ENCODE measurements around the gene ABCA13.
"Not testable (repeated sequence)": the region's sequence is repeated elsewhere in the genome, so short reads cannot be mapped to it uniquely, and the experiment has no call there.

Gene ABCA13

GRCh38 chr7:48170506-48170905 is 752 bp upstream of the ABCA13 start:
- H3K27ac ChIP-seq = peak overlapping the region; percentile 62
- no peak for DNase-seq (ENCODE audit: low read depth, low spot score)

GRCh38 chr7:48173313-48173712 is 2.1 kb downstream of the ABCA13 start:
- DNase-seq (ENCODE audit: low read depth, low spot score) = no peak
- H3K27ac ChIP-seq = peak overlapping the region; percentile 6

GRCh38 chr7:48173756-48174382 is 2.6 kb downstream of the ABCA13 start:
- DNase-seq (ENCODE audit: low read depth, low spot score) = no peak
- peak overlapping the region; percentile 6 for H3K27ac ChIP-seq

- no peak for DNase-seq (ENCODE audit: low read depth, low spot score)
- no peak overlapping the region for H3K27ac ChIP-seq
Measured at GRCh38 chr7:48175019-48175418, 3.8 kb downstream of the ABCA13 start.

- no peak overlapping the region for H3K27ac ChIP-seq
- no peak for DNase-seq (ENCODE audit: low read depth, low spot score)
Measured at GRCh38 chr7:48176356-48176893, 5.2 kb downstream of the ABCA13 start.

- H3K27ac ChIP-seq = no peak overlapping the region
- no peak for DNase-seq (ENCODE audit: low read depth, low spot score)
Measured at GRCh38 chr7:48177271-48177670, 6.0 kb downstream of the ABCA13 start.

- DNase-seq (ENCODE audit: low read depth, low spot score) = no peak
- H3K27ac ChIP-seq = no peak overlapping the region
Measured at GRCh38 chr7:48179496-48180030, 8.3 kb downstream of the ABCA13 start.

GRCh38 chr7:48180981-48181380 is 9.7 kb downstream of the ABCA13 start:
- H3K27ac ChIP-seq = no peak overlapping the region
- no peak for DNase-seq (ENCODE audit: low read depth, low spot score)

- peak overlapping the region; percentile 3 for H3K27ac ChIP-seq
- DNase-seq (ENCODE audit: low read depth, low spot score) = no peak
Measured at GRCh38 chr7:48182718-48183369, 11.6 kb downstream of the ABCA13 start.

GRCh38 chr7:48183370-48183743 is 12.1 kb downstream of the ABCA13 start:
- DNase-seq (ENCODE audit: low read depth, low spot score) = no peak
- no peak overlapping the region for H3K27ac ChIP-seq

GRCh38 chr7:48183965-48184364 is 12.7 kb downstream of the ABCA13 start:
- no peak for DNase-seq (ENCODE audit: low read depth, low spot score)
- no peak overlapping the region for H3K27ac ChIP-seq

- DNase-seq (ENCODE audit: low read depth, low spot score) = no peak
- H3K27ac ChIP-seq = no peak overlapping the region
Measured at GRCh38 chr7:48188776-48189520, 17.7 kb downstream of the ABCA13 start.

GRCh38 chr7:48192996-48193395 is 21.7 kb downstream of the ABCA13 start:
- DNase-seq (ENCODE audit: low read depth, low spot score) = no peak
- H3K27ac ChIP-seq = no peak overlapping the region

GRCh38 chr7:48193421-48193820 is 22.2 kb downstream of the ABCA13 start:
- no peak for DNase-seq (ENCODE audit: low read depth, low spot score)

GRCh38 chr7:48200946-48201589 is 29.8 kb downstream of the ABCA13 start:
- DNase-seq (ENCODE audit: low read depth, low spot score) = peak; percentile 12
- peak overlapping the region; percentile 55 for H3K27ac ChIP-seq

More at GRCh38 chr7:48193421-48193820, 22.2 kb downstream of the ABCA13 start:
- H3K27ac ChIP-seq = no peak overlapping the region

- DNase-seq (ENCODE audit: low read depth, low spot score) = not testable (repeated sequence)
Measured at GRCh38 chr7:48202916-48203315, 31.7 kb downstream of the ABCA13 start.

GRCh38 chr7:48207155-48207675 is 36.0 kb downstream of the ABCA13 start:
- H3K27ac ChIP-seq = no peak overlapping the region
- no peak for DNase-seq (ENCODE audit: low read depth, low spot score)

More at GRCh38 chr7:48202916-48203315, 31.7 kb downstream of the ABCA13 start:
- not testable (repeated sequence) for H3K27ac ChIP-seq

GRCh38 chr7:48209004-48209600 is 37.8 kb downstream of the ABCA13 start:
- no peak overlapping the region for H3K27ac ChIP-seq
- DNase-seq (ENCODE audit: low read depth, low spot score) = no peak

GRCh38 chr7:48213226-48213625 is 42.0 kb downstream of the ABCA13 start:
- DNase-seq (ENCODE audit: low read depth, low spot score) = no peak
- no peak overlapping the region for H3K27ac ChIP-seq

- no peak for DNase-seq (ENCODE audit: low read depth, low spot score)
- no peak overlapping the region for H3K27ac ChIP-seq
Measured at GRCh38 chr7:48217266-48217665, 46.0 kb downstream of the ABCA13 start.
